Right atrium auricular region (tissue), 2 donors: ENCODE data around the gene AHNAK2. TPM values are rescaled to one million over a fixed set of nuclear protein-coding genes. Genes with fewer than 3 reads are reported as not detected.

Experiments used
- DNase-seq: peaks from one replicate; pipeline ENCODE4 v3.0.0-alpha.2; 2019; ENCODE audit warnings: low spot score
- H3K27ac ChIP-seq, 2 donors: fragments of 200-600 bp; sonication (generic); 1 replicate in 1 of 2; 2 replicates in 1 of 2; pipeline ENCODE4 v1.5.1; 2016 to 2019
- H3K27me3 ChIP-seq, 2 donors: fragments of 200-600 bp; sonication (generic); one replicate each; pipeline versions ENCODE4 v1.5.1 to v1.6.0; 2017 to 2019
- H3K36me3 ChIP-seq: fragments of 200-600 bp; sonication (generic); one replicate; pipeline ENCODE4 v1.5.1; 2016
- H3K4me1 ChIP-seq, 2 donors: fragments of 200-600 bp; sonication (generic); one replicate each; pipeline versions ENCODE4 v1.5.1 to v1.6.0; 2017 to 2019
- H3K4me3 ChIP-seq, 2 donors: fragments of 200-600 bp; sonication (generic); 1 replicate in 1 of 2; 2 replicates in 1 of 2; pipeline ENCODE4 v1.5.1; 2017 to 2019; ENCODE audit warnings: mild to moderate bottlenecking in 1 of 2, moderate library complexity in 1 of 2
- H3K9me3 ChIP-seq, 2 donors: fragments of 200-600 bp; sonication (generic); one replicate each; pipeline ENCODE4 v1.5.1; 2019
- total RNA-seq, 2 donors: library from RNA; depleted of rRNA; stranded (reverse); fragments of >200 nt; gene quantifications; one replicate each; pipeline ENCODE4 v1.1.0, GENCODE V29; 2016
- TF ChIP-seq, protein P1 (sequence below), 2 donors: fragments of 200-600 bp; sonication (generic); IDR thresholded peaks; one replicate each; pipeline ENCODE4 v1.5.1; 2019; ENCODE audit warnings: antibody characterized with exemption in 2 of 2

AHNAK2 gene
- total RNA-seq, 2 donors from 2014 or later, result 5.7 to 11.8 TPM

DNA sequence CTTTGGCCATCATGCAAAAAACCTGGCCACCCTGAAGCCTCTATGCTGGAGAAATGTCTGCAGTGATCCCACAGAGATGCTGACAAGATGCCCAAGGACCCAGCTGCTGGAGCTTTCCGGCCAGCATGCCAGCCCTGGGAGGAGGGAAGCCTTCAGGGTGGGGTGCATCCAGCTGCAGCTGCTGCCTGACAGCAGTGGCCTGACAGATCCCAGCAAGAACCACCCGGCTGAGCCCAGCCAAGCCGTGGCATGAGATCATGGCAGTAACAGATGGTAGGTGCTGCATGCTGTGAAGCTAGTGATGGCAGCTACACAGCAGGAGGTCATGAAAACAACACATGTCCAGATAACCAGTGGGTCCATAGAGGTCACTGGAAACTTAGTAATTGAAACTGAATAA lies 21.2 kb upstream of the AHNAK2 start:
- Histone ChIP-seq H3K36me3 (no peaks in the 10 kb centered on the region), H3K27me3 (no peaks in the 10 kb centered on the region), H3K9me3 (no peaks in the 10 kb centered on the region), H3K27ac (no peak overlapping the region), H3K4me3 (no peak overlapping the region), H3K4me1 (no peaks in the 10 kb centered on the region)
- DNase-seq, result no peak
- TF ChIP-seq, protein P1, sequence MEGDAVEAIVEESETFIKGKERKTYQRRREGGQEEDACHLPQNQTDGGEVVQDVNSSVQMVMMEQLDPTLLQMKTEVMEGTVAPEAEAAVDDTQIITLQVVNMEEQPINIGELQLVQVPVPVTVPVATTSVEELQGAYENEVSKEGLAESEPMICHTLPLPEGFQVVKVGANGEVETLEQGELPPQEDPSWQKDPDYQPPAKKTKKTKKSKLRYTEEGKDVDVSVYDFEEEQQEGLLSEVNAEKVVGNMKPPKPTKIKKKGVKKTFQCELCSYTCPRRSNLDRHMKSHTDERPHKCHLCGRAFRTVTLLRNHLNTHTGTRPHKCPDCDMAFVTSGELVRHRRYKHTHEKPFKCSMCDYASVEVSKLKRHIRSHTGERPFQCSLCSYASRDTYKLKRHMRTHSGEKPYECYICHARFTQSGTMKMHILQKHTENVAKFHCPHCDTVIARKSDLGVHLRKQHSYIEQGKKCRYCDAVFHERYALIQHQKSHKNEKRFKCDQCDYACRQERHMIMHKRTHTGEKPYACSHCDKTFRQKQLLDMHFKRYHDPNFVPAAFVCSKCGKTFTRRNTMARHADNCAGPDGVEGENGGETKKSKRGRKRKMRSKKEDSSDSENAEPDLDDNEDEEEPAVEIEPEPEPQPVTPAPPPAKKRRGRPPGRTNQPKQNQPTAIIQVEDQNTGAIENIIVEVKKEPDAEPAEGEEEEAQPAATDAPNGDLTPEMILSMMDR (IDR thresholded peaks at IDR 0.05), result no peak

DNA sequence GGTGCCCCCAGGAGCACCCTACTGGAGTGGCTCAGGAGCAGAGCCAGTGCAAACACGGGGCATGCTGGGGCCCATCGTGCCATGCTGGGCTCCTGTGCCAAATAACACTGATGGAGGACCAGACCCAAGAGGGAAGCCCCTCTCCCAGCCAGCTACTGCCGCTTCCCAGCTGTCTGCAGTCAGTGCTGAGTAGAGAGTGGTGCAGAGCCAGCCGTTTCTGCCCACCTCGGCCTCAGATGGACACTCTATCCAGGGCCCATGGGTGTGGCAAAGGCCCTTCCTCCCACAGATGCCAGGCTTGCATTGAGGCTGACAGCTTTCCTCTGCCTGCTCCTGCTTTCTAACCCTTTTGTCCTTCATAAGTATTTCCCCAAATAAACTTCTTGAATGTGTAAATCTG lies 20.6 kb upstream of the AHNAK2 start:
- Histone ChIP-seq H3K36me3 (peaks cover 3% of the 10 kb centered on the region), H3K4me3 (no peak overlapping the region), H3K4me1 (no peaks in the 10 kb centered on the region), H3K27me3 (no peaks in the 10 kb centered on the region), H3K9me3 (no peaks in the 10 kb centered on the region), H3K27ac (no peak overlapping the region)
- no peak for DNase-seq
- TF ChIP-seq, protein P1 (IDR thresholded peaks at IDR 0.05), result no peak

DNA sequence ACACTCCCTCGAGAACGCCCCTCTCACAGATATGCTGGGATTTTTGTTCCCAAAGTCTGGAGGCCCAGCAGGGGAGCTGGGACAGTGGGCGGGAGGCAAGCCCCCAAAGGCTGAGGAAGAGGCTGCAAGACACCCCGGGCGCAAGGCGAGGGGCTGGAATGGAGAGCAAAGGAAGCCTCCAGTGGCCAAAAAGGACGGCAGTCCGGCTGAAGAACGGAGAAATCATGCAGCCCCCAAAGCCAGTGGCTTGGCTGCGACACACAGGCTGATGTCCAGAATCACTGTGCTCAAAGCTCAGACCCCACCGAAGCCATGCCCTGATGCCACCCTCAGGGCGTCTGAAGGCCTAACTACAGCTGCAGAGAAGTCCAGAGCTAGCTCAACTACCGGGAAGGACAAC lies 18.3 kb upstream of the AHNAK2 start:
- Histone ChIP-seq H3K9me3 (no peaks in the 10 kb centered on the region), H3K4me1 (no peaks in the 10 kb centered on the region), H3K36me3 (peaks cover 10% of the 10 kb centered on the region), H3K4me3 (no peak overlapping the region), H3K27ac (no peak overlapping the region), H3K27me3 (no peaks in the 10 kb centered on the region)
- TF ChIP-seq, protein P1 (IDR thresholded peaks at IDR 0.05), result no peak
- no peak for DNase-seq

DNA sequence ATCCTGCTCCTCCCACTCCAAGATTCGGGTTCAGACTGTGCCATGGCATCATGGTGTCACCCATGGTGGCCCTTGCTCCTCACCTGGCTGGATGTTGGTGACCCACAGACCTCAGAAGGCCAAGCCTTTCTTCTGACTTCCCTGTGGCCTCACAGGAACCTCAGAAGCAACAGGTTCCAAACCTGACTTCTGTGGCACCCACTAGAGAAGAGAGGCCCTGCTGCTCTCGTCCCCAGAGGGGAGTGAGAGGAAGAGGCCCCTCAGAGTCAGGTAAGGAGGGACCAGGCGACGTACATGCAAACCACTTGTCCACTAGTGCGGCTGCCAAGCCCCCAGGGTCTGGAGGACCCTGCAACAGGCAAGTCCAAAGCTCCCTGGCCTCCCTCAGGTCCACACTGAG lies 17.9 kb upstream of the AHNAK2 start:
- Histone ChIP-seq H3K9me3 (no peaks in the 10 kb centered on the region), H3K4me3 (no peak overlapping the region), H3K27ac (no peak overlapping the region), H3K27me3 (no peaks in the 10 kb centered on the region), H3K36me3 (peaks cover 10% of the 10 kb centered on the region), H3K4me1 (no peaks in the 10 kb centered on the region)
- TF ChIP-seq, protein P1 (IDR thresholded peaks at IDR 0.05), result no peak
- no peak for DNase-seq

DNA sequence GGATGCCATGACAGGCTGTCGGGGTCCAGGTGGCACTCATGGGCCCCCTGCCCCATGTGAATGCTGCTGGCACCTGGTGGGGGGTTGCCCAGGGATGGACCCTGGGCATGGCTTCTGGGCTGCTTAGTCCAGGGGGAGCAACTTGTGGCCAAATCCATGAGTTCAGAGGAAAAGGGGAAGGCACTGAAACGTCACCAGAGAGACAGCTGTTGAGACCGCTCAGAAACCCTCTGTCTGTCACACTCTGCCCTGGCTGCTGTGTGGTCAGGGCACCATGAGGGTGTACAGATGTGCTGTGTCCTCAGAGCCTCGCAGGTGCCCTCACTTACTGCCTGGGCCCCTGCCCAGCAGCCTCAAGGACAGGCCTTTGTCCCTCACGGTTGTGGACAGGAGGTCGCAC lies 16.8 kb upstream of the AHNAK2 start:
- Histone ChIP-seq H3K9me3 (no peaks in the 10 kb centered on the region), H3K4me1 (no peaks in the 10 kb centered on the region), H3K27ac (no peak overlapping the region), H3K4me3 (no peak overlapping the region), H3K27me3 (no peaks in the 10 kb centered on the region), H3K36me3 (peaks cover 10% of the 10 kb centered on the region)
- DNase-seq, result no peak
- TF ChIP-seq, protein P1 (IDR thresholded peaks at IDR 0.05), result no peak

DNA sequence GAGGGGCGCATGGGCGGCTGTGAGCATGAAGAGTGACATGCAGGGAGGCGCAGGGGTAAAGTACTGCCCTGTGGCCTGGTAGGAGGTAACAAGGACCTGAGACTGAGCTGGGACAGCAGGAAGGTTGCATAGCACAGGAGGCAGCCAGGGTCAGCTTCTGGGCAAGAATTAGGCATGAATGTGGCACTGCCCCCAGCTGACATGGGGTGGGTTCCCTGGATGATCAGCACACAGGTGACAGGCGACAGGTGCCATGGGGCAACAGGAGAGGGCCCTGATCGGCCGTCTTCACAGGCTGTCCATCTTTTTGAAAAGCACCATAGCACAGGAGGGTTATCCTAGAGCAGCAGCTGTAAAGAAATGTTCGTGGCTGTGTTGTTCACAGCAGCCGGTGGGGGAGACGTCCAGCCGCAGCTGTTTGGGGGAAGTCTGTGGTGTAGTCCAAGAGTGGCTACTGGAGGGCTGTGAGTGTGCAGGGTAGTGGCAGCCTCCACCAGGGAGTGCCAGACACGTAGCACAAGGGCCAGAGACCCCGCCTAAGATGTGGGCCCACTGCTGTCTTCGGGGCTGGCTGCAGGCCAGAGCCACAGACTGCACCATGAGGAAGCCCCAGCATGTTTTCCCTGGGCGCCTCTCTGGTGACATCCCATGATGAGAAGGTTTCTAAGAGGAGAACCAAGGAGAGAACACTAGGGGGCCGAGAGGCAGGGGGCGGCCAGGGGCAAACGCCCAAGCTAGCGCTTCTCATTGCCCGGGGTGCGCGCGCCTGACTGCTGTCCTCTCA lies 15.8 kb upstream of the AHNAK2 start:
- H3K4me3 ChIP-seq, result no peak overlapping the region
- no peaks in the 10 kb centered on the region for H3K4me1 ChIP-seq
- H3K27ac ChIP-seq, result no peak overlapping the region
- no peaks in the 10 kb centered on the region for H3K9me3 ChIP-seq
- no peak for DNase-seq
- peaks cover 10% of the 10 kb centered on the region for H3K36me3 ChIP-seq
- TF ChIP-seq, protein P1 (IDR thresholded peaks at IDR 0.05), result no peak
- H3K27me3 ChIP-seq, result no peaks in the 10 kb centered on the region
